Measurements from ENCODE around the gene PANK2.

DNA sequence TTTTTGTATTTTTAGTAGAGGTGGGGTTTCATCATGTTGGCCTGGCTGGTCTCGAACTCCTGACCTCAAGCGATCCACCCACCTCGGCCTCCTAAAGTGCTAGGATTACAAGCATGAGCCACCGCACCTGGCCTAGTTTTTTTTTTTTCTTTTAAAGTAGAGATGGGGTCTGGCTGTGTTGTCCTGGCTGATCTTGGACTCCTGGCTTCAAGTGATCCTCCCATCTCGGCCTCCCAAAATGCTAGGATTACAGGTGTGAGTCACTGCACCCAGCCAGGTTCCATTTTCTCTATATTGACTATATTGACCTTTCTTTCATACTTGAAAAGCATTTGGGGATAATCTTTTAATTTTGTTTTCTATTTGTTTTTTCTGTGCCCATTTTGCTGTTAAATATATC, 13.3 kb downstream of the PANK2 start:
- TF ChIP-seq, protein P1, sequence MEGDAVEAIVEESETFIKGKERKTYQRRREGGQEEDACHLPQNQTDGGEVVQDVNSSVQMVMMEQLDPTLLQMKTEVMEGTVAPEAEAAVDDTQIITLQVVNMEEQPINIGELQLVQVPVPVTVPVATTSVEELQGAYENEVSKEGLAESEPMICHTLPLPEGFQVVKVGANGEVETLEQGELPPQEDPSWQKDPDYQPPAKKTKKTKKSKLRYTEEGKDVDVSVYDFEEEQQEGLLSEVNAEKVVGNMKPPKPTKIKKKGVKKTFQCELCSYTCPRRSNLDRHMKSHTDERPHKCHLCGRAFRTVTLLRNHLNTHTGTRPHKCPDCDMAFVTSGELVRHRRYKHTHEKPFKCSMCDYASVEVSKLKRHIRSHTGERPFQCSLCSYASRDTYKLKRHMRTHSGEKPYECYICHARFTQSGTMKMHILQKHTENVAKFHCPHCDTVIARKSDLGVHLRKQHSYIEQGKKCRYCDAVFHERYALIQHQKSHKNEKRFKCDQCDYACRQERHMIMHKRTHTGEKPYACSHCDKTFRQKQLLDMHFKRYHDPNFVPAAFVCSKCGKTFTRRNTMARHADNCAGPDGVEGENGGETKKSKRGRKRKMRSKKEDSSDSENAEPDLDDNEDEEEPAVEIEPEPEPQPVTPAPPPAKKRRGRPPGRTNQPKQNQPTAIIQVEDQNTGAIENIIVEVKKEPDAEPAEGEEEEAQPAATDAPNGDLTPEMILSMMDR (conservative IDR thresholded peaks at IDR 0.05; ENCODE audit: low read depth, low read length) = no peak
- TF ChIP-seq EZH2 (IDR thresholded peaks at IDR 0.05; ENCODE audit: borderline replicate concordance, low read depth, low read length, poor library complexity, severe bottlenecking) = no peak

Data from A673 (cell line).